Measurements from ENCODE around the gene RC3H1. TPM values are rescaled to one million over a fixed set of nuclear protein-coding genes. Genes with fewer than 3 reads are reported as not detected.

RC3H1 gene
- total and polyA plus RNA-seq, 2 of the 8 experiments (the other 6 are each of a cell fraction or from before 2014, with no cell fraction given), result 7.4 to 32.2 TPM

DNA sequence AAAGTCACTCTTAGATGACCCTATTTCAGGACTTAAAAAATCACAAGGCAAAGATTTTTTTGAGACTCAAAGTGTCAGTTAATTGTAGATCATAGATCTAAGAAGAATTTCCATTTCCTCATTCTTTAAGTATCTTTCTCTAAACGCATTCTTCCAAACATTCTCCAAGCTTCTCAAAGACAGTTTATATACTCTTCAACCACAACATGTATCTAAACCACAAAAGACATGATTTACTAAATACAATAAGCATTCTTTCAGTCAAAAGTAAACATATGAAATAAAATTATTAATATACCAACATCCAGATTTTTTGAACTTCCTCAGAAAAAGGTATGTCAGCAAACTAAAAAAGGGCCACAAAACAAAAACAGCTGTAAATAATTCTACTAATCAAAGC lies 24.4 kb downstream of the RC3H1 start (continued):
- no peak for TF ChIP-seq CHD2 (IDR thresholded peaks at IDR 0.05; ENCODE audit: low read length)
- TF ChIP-seq, protein P1, sequence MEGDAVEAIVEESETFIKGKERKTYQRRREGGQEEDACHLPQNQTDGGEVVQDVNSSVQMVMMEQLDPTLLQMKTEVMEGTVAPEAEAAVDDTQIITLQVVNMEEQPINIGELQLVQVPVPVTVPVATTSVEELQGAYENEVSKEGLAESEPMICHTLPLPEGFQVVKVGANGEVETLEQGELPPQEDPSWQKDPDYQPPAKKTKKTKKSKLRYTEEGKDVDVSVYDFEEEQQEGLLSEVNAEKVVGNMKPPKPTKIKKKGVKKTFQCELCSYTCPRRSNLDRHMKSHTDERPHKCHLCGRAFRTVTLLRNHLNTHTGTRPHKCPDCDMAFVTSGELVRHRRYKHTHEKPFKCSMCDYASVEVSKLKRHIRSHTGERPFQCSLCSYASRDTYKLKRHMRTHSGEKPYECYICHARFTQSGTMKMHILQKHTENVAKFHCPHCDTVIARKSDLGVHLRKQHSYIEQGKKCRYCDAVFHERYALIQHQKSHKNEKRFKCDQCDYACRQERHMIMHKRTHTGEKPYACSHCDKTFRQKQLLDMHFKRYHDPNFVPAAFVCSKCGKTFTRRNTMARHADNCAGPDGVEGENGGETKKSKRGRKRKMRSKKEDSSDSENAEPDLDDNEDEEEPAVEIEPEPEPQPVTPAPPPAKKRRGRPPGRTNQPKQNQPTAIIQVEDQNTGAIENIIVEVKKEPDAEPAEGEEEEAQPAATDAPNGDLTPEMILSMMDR (IDR thresholded peaks at IDR 0.05; ENCODE audit: control extremely low read depth in 1 of 3, insufficient read depth in 1 of 3, low read depth in 1 of 3, low read length in 3 of 3), result no peak

All from H1 (cell line).